ENCODE results near the gene CBL.
A peak's percentile ranks its signal among the peaks of the same experiment; 100 is the strongest.

DNA sequence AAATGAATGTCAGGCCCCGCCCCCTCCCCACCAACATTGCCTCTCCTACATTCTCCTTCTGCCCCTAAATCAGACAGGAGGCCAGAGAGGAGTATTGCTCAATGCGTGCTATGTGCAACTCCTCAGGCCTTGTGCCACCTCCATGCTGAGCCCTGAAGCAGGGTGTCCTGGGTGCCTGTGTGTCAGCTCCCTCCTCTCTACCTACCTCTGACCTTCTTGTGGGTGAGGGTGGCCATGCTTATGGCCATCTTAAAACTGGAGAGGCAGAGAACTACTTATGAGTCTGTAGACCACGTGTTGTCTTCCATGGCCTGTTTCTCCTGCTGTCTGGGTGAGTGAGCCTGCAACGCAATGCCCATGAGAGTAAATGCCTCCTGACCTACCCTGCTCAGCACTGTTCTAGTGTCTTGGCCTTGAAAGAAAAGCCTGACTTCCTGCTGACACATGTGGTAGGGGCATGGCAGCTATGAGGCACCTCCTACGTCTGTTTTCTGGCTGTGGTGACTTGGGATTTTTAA is 100.3 kb downstream of the CBL start:
- TF ChIP-seq POLR2A (IDR thresholded peaks at IDR 0.05): peak in 1 of 2 donors; percentile 15
- TF ChIP-seq, protein P1, sequence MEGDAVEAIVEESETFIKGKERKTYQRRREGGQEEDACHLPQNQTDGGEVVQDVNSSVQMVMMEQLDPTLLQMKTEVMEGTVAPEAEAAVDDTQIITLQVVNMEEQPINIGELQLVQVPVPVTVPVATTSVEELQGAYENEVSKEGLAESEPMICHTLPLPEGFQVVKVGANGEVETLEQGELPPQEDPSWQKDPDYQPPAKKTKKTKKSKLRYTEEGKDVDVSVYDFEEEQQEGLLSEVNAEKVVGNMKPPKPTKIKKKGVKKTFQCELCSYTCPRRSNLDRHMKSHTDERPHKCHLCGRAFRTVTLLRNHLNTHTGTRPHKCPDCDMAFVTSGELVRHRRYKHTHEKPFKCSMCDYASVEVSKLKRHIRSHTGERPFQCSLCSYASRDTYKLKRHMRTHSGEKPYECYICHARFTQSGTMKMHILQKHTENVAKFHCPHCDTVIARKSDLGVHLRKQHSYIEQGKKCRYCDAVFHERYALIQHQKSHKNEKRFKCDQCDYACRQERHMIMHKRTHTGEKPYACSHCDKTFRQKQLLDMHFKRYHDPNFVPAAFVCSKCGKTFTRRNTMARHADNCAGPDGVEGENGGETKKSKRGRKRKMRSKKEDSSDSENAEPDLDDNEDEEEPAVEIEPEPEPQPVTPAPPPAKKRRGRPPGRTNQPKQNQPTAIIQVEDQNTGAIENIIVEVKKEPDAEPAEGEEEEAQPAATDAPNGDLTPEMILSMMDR (IDR thresholded peaks at IDR 0.05): no peak
- peak; percentile 74 for TF ChIP-seq POLR2AphosphoS5 (IDR thresholded peaks at IDR 0.05)
